DMS53 treated with DMSO at 0.1 percent for 48 hours (cell line): Measurements from ENCODE around the gene PDE5A.
A peak's percentile ranks its signal among the peaks of the same experiment; 100 is the strongest.

Experiments used
- DNase-seq: peaks from one replicate; lab custom pipeline; 2025; ENCODE audit not compliant: unreplicated experiment; lab: John Stamatoyannopoulos, UW

PDE5A gene

GRCh38 chr4:119525005-119525749, 103.4 kb downstream of the PDE5A start:
- no peak for DNase-seq

DNA sequence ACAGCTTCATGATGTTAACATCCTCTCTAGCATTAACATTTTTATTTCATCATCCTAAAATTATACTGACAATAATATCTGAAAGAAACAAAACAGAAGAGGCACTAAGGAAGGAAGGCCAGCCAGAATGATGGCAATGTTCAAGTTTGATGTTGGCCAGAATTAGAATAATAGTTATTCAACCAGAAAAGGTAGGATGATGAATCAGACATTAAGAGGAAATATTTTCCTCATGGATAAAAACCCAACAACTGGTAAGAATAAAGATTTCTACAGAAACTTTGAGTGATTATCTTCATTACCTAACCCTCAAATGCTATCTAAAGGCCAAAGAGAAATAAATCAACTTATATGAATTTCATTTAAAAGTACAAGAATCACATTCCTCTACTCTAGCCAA, 105.2 kb downstream of the PDE5A start:
- no peak for DNase-seq

GRCh38 chr4:119521268-119521667, 107.3 kb downstream of the PDE5A start:
- no peak for DNase-seq

GRCh38 chr4:119518915-119519410, 109.6 kb downstream of the PDE5A start:
- no peak for DNase-seq

- DNase-seq = no peak
Measured at GRCh38 chr4:119518230-119518892, 110.2 kb downstream of the PDE5A start.

- DNase-seq = no peak
Measured at GRCh38 chr4:119517361-119518229, 111.0 kb downstream of the PDE5A start.

DNA sequence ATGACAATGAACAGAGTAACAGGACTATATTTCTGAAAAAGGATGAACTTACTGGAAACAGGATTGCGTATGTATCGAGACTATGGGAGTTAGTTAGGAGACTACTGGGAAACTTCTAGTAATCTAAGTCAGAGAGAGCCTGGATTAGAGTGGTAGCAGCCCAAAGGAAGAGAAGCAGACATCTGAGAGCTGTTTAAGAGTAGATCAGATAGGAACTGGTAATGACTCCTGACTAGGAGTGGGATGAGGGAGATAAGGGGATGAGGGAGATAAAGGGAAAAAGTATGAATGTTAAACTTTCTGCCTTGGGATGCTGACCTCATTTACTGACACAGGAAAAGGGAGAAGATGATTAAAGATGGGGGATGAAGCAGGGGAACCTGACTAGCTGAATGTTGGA, 116.2 kb downstream of the PDE5A start:
- no peak for DNase-seq

DNA sequence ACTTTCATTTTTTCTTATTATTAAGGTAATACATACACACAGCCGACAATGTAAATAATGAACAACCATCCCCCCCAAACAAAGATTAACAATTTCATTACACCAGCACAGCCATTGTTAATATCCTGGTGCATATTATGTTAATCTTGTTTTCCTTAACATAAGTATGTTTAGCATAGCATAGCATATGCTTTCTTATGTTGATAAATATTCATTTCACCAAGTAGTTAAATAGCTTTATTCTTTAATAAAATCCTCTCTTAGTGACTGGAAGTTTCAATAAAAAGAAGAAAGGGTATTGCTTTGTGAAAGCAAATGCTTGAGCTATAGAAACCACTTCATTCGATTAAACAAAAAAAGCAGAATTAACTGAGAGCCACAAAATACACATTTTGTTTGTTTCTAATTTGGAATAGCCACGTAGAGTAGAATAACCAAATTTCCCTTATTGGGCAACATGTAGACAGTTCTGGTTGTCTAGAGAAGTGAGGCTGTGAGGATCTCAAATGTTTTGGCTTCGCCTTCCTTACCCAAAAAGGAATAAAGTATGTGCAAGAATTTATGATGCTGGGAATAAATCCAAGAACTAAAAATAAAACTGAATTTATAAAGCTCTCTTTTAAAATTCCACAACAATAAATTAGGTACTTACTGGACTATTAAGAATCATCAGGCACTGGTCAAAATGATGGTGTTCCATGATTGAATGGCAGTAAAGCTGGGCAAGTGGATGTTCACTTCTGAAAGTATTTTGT, 118.0 kb downstream of the PDE5A start:
- no peak for DNase-seq

DNA sequence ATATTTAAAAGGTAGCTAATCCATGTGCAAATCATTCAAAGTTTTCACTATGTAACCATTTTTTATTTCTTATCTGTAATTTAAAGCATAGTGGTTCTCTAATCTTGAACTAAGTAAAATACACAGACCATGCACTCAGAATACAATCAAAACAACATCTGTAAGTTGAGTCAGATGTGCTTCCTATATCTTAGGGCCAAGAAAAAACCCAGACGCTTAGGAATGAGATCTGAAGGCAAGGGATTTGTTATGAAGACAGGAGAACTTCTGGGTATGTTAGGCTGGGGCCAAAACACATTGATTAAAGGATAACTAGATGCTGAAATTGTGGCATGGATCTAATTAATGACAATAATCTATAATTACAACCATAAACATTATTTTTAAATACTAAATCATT, 120.3 kb downstream of the PDE5A start:
- DNase-seq = no peak

DNA sequence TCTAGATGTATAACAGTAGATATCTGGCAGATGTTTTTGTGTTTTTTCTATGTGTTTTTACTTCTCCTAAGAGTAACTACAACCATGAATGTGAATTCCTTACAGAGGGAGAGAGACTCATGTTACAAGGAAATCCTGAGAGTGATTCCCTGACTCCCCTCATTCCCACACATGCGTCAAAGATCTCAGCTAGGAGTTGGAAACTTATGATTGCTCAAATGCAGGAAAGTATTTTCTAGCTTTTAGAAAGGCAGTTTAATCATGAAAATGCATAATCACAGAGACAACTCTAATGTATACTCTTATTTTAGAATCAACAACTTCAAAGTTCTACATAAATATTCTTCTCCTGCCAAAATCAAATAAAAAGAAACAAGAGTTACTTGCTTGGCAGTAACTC, 121.8 kb downstream of the PDE5A start:
- no peak for DNase-seq

DNA sequence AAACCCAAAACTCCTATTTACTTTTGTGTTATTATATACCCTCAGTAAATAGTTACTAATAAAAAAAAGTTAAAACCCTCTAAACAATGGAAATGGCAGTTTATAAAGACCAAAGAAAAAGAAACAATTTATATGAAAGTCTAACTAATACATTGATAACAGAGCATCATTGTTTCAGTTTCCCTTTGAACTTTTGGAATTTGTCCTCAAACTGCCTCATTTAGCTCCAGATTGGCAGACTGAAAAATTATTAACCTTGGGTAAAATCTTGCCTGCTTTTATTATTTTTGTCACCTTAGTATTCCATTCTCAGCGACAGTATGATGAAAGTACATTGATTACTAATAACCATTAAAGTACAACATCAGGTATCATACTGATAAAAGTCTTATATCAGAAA, 124.0 kb downstream of the PDE5A start:
- no peak for DNase-seq

- no peak for DNase-seq
Measured at GRCh38 chr4:119501740-119502139, 126.9 kb downstream of the PDE5A start.

GRCh38 chr4:119498527-119498926, 130.1 kb downstream of the PDE5A start:
- DNase-seq = peak; percentile 33

DNA sequence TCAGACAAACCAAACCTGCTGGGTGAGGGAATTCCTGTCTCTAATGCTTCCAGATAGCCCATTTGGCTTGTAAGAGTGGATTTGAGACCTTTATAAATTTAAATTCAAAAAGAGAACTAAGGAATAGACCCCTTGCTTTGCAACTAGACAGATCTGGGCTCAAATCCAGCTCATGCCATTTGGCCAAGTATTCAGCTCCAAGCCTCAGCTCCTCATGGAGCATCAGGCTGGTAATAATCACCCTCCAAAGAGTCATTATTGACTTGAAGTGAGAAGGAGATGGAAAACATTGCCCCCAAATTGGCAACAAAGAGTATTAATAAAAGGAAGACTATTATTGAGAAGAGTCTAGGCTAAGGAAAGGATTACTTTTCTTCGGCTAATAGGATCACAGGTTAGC, 134.7 kb downstream of the PDE5A start:
- no peak for DNase-seq

- DNase-seq = peak; percentile 9
Measured at GRCh38 chr4:119493419-119493818, 135.2 kb downstream of the PDE5A start.

- DNase-seq = no peak
Measured at GRCh38 chr4:119490335-119490734, 138.3 kb downstream of the PDE5A start.

DNA sequence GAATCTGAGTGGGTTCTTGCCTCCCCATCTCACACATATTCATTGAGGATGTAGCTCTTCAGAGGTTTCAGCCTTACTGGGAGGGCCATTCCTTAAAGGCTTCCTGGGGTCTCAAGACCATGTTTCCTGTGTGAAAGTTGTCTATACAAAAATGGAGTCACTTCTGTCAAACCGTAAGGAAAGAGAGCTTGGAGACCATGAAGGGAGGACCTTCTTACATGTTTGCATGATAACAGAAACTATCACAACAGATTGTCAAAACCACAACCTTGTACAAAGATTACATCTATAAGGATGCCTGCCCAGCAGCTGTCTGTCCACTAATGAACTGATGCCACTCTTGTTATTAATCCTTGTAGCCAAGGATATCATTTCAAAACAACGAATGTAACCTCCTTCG, 139.3 kb downstream of the PDE5A start:
- no peak for DNase-seq

DNA sequence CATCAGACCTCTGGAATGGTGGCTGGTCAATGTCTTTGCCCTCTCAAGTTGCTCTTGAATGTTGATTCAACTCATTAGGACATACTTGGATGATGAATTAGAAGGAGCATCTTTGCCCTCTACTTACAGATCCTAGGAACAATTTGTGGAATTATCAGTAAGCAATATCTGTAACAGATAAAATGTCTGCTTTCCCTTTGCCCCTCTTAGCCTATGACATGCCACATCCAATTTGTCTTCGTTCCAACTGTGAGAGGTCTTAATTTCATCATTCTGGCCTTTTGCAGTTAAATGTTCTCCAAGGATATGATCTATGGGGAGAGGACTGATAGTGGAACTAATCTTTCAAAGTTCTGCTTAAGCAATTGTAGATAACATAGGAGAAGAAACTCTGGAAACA, 148.3 kb downstream of the PDE5A start:
- DNase-seq = no peak

DNA sequence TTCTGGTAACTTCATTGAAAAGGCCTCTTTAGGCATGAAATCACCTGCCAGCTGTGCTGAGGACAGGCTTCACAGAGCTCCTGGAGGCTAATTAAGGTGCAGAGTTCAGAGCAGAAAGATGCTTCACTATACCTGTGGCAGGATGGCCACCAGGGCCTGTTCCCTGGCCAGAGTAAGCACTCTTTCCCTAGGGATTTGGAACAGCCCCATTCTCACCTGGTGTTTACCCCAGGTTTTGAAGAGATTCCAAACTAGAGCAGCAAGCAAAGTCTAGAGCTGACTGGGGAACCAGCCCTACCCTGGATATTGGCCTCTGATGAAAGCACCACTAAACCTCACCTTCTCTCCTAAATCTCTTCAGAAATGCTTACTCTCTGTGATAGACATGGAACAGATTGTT, 148.8 kb downstream of the PDE5A start:
- no peak for DNase-seq

DNA sequence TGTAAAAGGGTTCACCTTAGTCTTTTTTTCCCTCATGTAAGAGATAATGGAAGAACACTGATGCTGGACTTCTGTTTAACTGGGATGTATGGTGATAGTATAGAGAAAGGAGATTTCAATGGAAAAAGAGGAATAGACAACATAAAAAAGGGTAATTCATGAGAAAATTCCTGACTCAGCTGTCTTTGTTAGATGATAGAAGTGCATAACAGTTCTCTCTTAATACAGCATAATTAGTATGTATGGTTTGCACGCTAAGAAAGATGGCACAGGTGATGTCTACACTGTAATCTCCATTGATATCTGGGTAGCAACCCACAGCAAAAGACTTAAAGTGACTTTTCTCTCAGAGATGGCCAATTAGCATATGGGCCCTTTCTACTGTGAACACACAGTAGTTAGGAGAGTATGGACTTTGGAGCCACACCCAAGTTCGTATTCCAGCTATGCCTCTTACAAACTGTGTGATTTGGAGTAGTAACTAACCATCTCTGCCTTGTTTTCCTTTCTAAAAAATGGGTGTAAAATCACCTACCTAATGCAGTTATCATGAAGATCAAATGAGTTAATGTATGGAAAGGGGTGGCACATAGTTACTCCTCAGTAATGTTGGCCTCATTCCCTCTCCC, 149.3 kb downstream of the PDE5A start:
- no peak for DNase-seq
